ENCODE data around the gene ALDH1A1.

The ALDH1A1 gene

DNA sequence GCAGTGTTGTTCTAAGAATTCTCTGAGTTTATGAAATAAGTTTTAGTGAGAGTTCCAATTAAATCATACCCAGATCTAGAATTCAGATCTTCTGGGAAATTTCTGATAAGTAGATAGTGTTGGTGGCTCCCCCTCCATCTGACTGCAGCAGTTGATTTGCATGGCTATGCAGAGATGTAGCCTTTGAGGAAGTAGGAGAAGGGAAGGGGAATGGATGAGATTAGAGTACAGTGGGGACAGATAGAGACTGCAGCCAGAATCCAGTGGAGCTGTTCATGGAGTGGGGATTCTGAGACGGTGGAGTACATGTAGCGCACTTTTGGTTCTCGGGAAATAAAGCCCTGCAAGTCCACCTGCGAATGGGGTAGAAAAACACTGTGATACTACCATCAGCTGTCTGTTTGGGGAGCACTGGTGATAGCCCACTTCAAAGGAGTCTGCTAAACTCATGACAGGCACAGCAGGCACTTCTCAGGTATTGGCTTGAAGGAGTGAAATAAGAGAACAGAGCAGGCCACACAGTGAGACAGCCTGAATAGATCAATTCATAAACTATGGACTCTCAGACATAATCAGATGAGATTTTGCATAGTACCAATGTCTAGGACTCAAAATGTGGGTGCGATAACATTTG is 96.8 kb downstream of the ALDH1A1 start:
- Histone ChIP-seq H3K4me1 (ENCODE audit: control insufficient read depth in 5 of 5, insufficient read depth in 5 of 5, low read length in 5 of 5) (peaks cover 0 to 23% (median 17%) of the 10 kb centered on the region in 5 donors), H3K27me3 (ENCODE audit: control insufficient read depth in 5 of 5, insufficient read depth in 4 of 5, low read length in 5 of 5) (no peaks in the 10 kb centered on the region), H3K27ac (ENCODE audit: low read depth, low read length) (no peak overlapping the region), H3K4me3 (ENCODE audit: low read depth in 1 of 5, low read length in 5 of 5) (no peak overlapping the region), H3K9me3 (ENCODE audit: control insufficient read depth in 5 of 5, low read length in 5 of 5) (no peaks in the 10 kb centered on the region), H3K9ac (ENCODE audit: low read length in 5 of 5) (no peak overlapping the region), H3K36me3 (ENCODE audit: control insufficient read depth in 5 of 5, insufficient read depth in 5 of 5, low read length in 5 of 5) (no peaks in the 10 kb centered on the region)

DNA sequence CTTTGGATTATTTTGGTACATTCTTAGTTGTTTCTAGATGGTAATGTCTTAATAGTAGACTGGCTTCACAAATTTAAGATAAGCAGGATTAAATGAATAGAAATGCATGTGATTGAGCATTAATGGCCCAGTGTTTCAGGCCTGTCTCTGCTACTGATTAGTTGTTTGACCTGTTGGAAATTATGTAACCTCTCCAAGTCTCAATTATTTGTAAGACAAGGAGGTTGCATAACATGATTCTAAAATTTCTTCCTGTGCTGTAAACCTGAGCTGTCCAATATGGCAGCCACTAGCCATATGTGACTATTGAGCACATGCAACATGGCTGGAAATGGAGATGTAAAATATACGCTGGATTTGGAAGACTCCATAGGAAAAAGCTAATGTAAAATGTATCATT is 97.5 kb downstream of the ALDH1A1 start:
- H3K9me3 ChIP-seq (ENCODE audit: control insufficient read depth in 5 of 5, low read length in 5 of 5): no peaks in the 10 kb centered on the region
- no peaks in the 10 kb centered on the region for H3K27me3 ChIP-seq (ENCODE audit: control insufficient read depth in 5 of 5, insufficient read depth in 4 of 5, low read length in 5 of 5)
- no peak overlapping the region for H3K9ac ChIP-seq (ENCODE audit: low read length in 5 of 5)
- peaks cover 0 to 23% (median 17%) of the 10 kb centered on the region in 5 donors for H3K4me1 ChIP-seq (ENCODE audit: control insufficient read depth in 5 of 5, insufficient read depth in 5 of 5, low read length in 5 of 5)
- H3K27ac ChIP-seq (ENCODE audit: low read depth, low read length): no peak overlapping the region
- H3K36me3 ChIP-seq (ENCODE audit: control insufficient read depth in 5 of 5, insufficient read depth in 5 of 5, low read length in 5 of 5): no peaks in the 10 kb centered on the region
- H3K4me3 ChIP-seq (ENCODE audit: low read depth in 1 of 5, low read length in 5 of 5): no peak overlapping the region

Data from subcutaneous abdominal adipose tissue (tissue), 5 donors.